ENCODE measurements around the gene MSRB3.

DNA sequence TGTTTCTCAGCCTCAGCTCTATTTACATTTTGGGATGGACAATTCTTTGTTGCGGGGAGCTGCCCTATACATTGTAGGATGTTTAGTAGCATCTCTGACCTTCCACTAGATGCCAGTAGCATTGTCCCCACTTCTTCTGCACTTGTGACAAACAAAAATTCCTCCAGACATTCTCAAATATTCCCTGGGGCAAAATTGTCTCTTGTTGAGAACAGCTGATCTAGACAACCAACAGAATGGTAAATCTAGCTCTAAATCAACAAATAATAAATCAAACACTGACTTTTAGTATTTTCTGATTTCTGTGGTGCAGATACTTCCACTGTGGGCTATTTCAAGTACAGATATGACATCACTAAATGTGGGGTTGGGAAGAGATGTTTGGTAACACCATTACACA is 60.7 kb downstream of the MSRB3 start:
- TF ChIP-seq, protein P1, sequence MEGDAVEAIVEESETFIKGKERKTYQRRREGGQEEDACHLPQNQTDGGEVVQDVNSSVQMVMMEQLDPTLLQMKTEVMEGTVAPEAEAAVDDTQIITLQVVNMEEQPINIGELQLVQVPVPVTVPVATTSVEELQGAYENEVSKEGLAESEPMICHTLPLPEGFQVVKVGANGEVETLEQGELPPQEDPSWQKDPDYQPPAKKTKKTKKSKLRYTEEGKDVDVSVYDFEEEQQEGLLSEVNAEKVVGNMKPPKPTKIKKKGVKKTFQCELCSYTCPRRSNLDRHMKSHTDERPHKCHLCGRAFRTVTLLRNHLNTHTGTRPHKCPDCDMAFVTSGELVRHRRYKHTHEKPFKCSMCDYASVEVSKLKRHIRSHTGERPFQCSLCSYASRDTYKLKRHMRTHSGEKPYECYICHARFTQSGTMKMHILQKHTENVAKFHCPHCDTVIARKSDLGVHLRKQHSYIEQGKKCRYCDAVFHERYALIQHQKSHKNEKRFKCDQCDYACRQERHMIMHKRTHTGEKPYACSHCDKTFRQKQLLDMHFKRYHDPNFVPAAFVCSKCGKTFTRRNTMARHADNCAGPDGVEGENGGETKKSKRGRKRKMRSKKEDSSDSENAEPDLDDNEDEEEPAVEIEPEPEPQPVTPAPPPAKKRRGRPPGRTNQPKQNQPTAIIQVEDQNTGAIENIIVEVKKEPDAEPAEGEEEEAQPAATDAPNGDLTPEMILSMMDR (conservative IDR thresholded peaks at IDR 0.05; ENCODE audit: low read length): no peak
- no peak for TF ChIP-seq EZH2phosphoT487 (IDR thresholded peaks at IDR 0.05; ENCODE audit: borderline replicate concordance)
